Measurements from ENCODE around the gene POLR2C. TPM values are rescaled to one million over a fixed set of nuclear protein-coding genes. Genes with fewer than 3 reads are reported as not detected.

The POLR2C gene
- total RNA-seq, 1 experiment from 2014 or later, result 85.6 TPM

GRCh38 chr16:57479976-57480753, 17.7 kb downstream of the POLR2C start:
- Histone ChIP-seq H2BK20ac (ENCODE audit: low read depth, low read length, poor library complexity, severe bottlenecking) (no peak overlapping the region), H3K27ac (ENCODE audit: insufficient read length, low read depth, low read length) (no peak overlapping the region), H3K27me3 (ENCODE audit: insufficient read depth, low read length) (no peaks in the 10 kb centered on the region), H3K79me2 (ENCODE audit: insufficient read depth, low read length) (no peaks in the 10 kb centered on the region), H4K8ac (replicated peaks; ENCODE audit: insufficient read length, low read depth, low read length) (no peak overlapping the region), H4K20me1 (ENCODE audit: control insufficient read depth, insufficient read depth, insufficient read length) (no peaks in the 10 kb centered on the region), H2BK120ac (ENCODE audit: low read depth, low read length, poor library complexity, severe bottlenecking) (no peak overlapping the region), H3K23me2 (ENCODE audit: insufficient read length, low read depth, low read length, poor library complexity, severe bottlenecking) (peaks cover 8% of the 10 kb centered on the region), H3K23ac (ENCODE audit: insufficient read length, low read depth, low read length) (no peak overlapping the region), H3K79me1 (ENCODE audit: insufficient read depth, low read depth, low read length, poor library complexity, severe bottlenecking) (no peaks in the 10 kb centered on the region), H3K18ac (ENCODE audit: insufficient read length, low read depth, low read length) (no peak overlapping the region), H3T11ph (ENCODE audit: low read length) (no peak overlapping the region), H2AK5ac (ENCODE audit: insufficient read length, low read length) (no peak overlapping the region), H2AFZ (ENCODE audit: low read length) (no peak overlapping the region), H3K9me3 (ENCODE audit: control insufficient read depth, low read depth, low read length) (no peaks in the 10 kb centered on the region), H4K91ac (ENCODE audit: insufficient read length, low read depth, low read length) (no peak overlapping the region), H3K56ac (ENCODE audit: insufficient read length, low read depth, low read length) (no peak overlapping the region), H4K5ac (ENCODE audit: insufficient read length, low read depth, low read length) (no peak overlapping the region), H2BK15ac (ENCODE audit: low read depth, low read length) (no peak overlapping the region), H3K9ac (ENCODE audit: extremely low read depth, insufficient read length, low read length) (no peak overlapping the region), H2BK12ac (ENCODE audit: insufficient read length, low read depth, low read length) (no peak overlapping the region), H3K4ac (ENCODE audit: low read depth, low read length) (no peak overlapping the region), H3K14ac (ENCODE audit: insufficient read depth, low read length) (no peak overlapping the region), H3K4me2 (ENCODE audit: insufficient read depth, insufficient read length, low read length) (peak overlapping the region; percentile 77), H2BK5ac (ENCODE audit: insufficient read length, low read length) (no peak overlapping the region), H3K4me1 (ENCODE audit: insufficient read depth, low read length) (peaks cover 3% of the 10 kb centered on the region; the same call in 1 of the 2 replicates)
- Mint-ChIP-seq H3K27me3 (ENCODE audit: low read depth) (peaks cover 24% of the 10 kb centered on the region), H3K4me1 (peaks cover 25 to 57% of the 10 kb centered on the region in 2 experiments), H3K36me3 (ENCODE audit: insufficient read depth in 1 of 3, low read depth in 3 of 3) (peaks cover 0 to 4% (median 3%) of the 10 kb centered on the region in 3 experiments; a peak in 4 of 7 replicates), H3K9me3 (no peaks in the 10 kb centered on the region), H3K4me3 (peak overlapping the region; percentile 75 to 86), H3K27ac (peak overlapping the region in 1 of 3 experiments; percentile 95; a peak in 2 of 7 replicates)
- WGBS (ENCODE audit: extremely low coverage, insufficient read length, low lambda C conversion rate), result no CpG with 5 or more reads among the region's 15 CpGs
- TF ChIP-seq, protein P1, sequence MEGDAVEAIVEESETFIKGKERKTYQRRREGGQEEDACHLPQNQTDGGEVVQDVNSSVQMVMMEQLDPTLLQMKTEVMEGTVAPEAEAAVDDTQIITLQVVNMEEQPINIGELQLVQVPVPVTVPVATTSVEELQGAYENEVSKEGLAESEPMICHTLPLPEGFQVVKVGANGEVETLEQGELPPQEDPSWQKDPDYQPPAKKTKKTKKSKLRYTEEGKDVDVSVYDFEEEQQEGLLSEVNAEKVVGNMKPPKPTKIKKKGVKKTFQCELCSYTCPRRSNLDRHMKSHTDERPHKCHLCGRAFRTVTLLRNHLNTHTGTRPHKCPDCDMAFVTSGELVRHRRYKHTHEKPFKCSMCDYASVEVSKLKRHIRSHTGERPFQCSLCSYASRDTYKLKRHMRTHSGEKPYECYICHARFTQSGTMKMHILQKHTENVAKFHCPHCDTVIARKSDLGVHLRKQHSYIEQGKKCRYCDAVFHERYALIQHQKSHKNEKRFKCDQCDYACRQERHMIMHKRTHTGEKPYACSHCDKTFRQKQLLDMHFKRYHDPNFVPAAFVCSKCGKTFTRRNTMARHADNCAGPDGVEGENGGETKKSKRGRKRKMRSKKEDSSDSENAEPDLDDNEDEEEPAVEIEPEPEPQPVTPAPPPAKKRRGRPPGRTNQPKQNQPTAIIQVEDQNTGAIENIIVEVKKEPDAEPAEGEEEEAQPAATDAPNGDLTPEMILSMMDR (conservative IDR thresholded peaks at IDR 0.05), result no peak
- no peak for DNase-seq

Data from H9 (cell line).